GM10248 (cell line): ENCODE results near the gene DUSP2.

Source experiments
- CTCF ChIA-PET: fragments of 300-600 bp; sonication (Branson Sonifier 250); formaldehyde crosslinking; extraction: SDS; loops from one replicate; lab custom pipeline; 2021; ENCODE audit warnings: antibody characterized with exemption; lab: Yijun Ruan, JAX
- POLR2A ChIA-PET: fragments of 350-650 bp; sonication (Branson Sonifier 250); formaldehyde crosslinking; extraction: SDS; loops from one replicate; lab custom pipeline; 2020; ENCODE audit warnings: antibody characterized with exemption; lab: Yijun Ruan, JAX
- DNase-seq: peaks from one replicate; pipeline ENCODE4 v3.0.0; 2012; ENCODE audit errors: extremely low spot score
- TF ChIP-seq, protein P1 (sequence below): IDR thresholded peaks from 2 replicates; pipeline ENCODE4 v1.5.1; 2012; ENCODE audit warnings: mild to moderate bottlenecking, low read depth; ENCODE audit errors: extremely low read depth, missing control alignments, control extremely low read depth

The DUSP2 gene

DNA sequence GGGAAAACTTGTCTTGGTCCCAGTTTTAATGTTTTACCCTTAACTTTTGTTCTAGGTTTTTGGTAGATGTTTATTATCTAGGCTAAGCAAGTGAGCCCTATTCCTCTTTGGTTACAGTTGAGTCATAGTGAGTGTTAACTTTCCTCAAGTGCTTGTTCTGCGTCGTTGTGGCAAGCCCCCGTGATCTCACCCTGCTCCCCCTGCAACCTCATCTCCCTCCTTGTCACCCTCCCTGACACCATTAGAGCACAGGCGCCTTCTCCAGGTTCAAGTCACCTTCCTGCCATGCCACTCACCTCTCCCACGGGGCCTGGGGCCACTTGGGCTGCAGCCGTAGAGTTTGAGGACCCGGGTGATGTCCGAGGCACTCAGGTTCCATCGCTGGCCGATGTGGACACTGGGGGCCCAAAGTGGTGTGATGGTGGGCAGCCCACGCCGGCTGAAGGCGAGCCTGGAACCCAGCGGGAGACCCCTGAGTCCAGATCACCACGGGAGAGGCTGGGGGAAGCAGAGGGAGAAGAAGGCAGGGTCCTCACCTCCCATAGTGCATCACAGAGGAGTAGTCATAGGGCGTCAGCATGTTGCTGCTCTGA, 15.6 kb downstream of the DUSP2 start:
- TF ChIP-seq, protein P1, sequence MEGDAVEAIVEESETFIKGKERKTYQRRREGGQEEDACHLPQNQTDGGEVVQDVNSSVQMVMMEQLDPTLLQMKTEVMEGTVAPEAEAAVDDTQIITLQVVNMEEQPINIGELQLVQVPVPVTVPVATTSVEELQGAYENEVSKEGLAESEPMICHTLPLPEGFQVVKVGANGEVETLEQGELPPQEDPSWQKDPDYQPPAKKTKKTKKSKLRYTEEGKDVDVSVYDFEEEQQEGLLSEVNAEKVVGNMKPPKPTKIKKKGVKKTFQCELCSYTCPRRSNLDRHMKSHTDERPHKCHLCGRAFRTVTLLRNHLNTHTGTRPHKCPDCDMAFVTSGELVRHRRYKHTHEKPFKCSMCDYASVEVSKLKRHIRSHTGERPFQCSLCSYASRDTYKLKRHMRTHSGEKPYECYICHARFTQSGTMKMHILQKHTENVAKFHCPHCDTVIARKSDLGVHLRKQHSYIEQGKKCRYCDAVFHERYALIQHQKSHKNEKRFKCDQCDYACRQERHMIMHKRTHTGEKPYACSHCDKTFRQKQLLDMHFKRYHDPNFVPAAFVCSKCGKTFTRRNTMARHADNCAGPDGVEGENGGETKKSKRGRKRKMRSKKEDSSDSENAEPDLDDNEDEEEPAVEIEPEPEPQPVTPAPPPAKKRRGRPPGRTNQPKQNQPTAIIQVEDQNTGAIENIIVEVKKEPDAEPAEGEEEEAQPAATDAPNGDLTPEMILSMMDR, result no peak
- CTCF ChIA-PET, result interaction anchor here (1.1 to 2.5 kb wide), 3 partner anchors 9 to 137 kb away, joined by 4 to 12 read pairs (median 12); partner anchors contain the start of genes ADRA2B and ASTL
- DNase-seq, result no peak
- POLR2A ChIA-PET, result interaction anchor here (2.0 kb wide), 1 partner anchor 15 kb away, joined by 4 read pairs; the partner anchor contains the start of gene DUSP2

DNA sequence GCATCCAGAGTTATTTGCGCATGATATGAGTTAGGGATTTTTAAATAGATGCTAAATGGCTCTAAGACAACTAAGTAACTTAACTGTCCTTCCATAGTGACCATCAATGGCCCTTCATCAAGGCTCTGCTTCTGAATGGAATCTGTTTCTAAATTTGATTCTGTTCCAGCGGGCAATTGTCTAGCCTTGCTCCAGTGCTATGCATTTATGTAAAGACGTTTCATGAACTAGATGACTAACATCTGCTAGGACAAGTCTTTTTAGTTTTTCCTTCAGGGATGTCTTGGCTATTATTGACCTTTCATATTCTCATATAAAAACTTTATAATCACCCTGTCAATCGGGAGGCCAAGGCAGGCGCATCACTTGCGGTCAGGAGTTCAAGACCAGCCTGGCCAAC, 16.8 kb downstream of the DUSP2 start:
- ChIA-PET CTCF (interaction anchor here (2.6 kb wide), 1 partner anchor 12 kb away, joined by 10 read pairs; the partner anchor contains the start of gene ADRA2B), POLR2A (no interaction called here)
- DNase-seq, result no peak
- TF ChIP-seq, protein P1, result no peak

DNA sequence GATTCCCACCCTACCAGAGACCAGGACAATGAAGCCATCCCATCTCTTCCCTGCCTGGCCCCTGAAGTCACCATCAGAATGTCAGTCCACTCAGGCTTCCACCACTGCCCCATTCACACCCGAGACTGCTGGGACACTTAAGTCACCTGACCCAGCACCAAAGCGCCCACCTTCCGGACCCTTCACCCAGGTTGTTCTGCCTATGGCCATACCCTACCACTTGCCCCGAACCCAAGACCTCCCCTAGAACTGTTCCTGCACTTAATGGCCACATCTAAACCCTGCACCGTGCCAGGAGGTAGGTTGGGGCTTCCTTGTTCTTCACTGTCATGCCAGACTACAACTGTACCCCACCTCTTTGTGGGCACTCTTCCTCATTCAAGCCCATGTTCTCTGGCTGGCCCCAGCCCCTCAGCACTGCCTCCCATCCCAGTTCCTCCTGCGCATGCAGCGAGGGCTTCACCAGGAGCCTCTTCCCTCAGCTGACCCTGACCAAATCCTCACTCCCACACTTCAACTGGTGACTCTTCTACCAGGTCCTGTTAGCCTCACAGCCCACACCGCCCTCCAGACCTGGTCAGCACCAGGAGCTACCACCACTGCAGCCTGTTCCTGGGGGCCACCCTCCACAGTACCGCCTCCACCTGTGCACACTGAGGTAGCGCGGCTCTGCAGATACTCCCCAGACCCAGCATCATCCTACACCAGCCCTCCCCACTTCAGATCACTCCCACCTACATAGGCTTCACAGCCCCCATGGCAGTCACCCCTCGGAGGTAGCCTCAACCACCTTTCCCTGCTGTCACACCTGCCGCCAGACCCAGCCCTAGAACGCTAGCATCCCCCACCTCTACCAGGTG, 20.6 kb downstream of the DUSP2 start:
- no peak for DNase-seq
- TF ChIP-seq, protein P1, result no peak
- ChIA-PET POLR2A (no interaction called here), CTCF (interaction anchor here (1.0 to 1.5 kb wide), 3 partner anchors 14 to 102 kb away, joined by 3 to 5 read pairs (median 4); partner anchors contain the start of gene ASTL)

- TF ChIP-seq, protein P1, result no peak
- DNase-seq, result no peak
- ChIA-PET POLR2A (no interaction called here), CTCF (interaction anchor here (1.0 to 1.4 kb wide), 2 partner anchors 15 to 19 kb away, joined by 4 to 5 read pairs; partner anchors contain the start of gene ASTL)
These were observed 21.3 kb downstream of the DUSP2 start for GRCh38 chr2:96123936-96124335.

DNA sequence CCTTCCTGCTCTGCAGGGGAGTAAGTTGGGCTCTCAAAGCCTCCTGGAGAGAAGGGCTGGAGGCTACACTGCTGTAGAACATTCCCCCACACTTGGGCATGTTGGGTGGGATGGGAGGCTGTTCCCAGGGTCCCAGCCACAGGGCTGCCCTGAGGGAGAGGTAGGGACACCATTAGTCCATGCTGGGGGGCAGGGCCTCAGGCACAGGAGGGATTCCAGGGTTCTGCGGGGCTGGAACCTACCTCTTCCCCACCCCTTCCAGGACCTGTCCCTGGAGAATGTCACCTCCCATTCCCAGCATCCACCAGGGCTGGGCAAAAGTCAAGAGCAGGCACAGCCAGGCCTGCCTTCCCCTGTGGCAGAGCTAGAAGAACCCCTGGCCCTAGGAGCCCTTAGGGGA, 21.9 kb downstream of the DUSP2 start:
- ChIA-PET POLR2A (no interaction called here), CTCF (interaction anchor here (1.0 to 1.4 kb wide), 2 partner anchors 16 to 19 kb away, joined by 4 to 5 read pairs; partner anchors contain the start of gene ASTL)
- TF ChIP-seq, protein P1, result no peak
- DNase-seq, result no peak

- POLR2A ChIA-PET, result no interaction called here
- TF ChIP-seq, protein P1, result no peak
- CTCF ChIA-PET, result no interaction called here
These were observed 22.8 kb downstream of the DUSP2 start for GRCh38 chr2:96122391-96122790.

More at GRCh38 chr2:96122391-96122790, 22.8 kb downstream of the DUSP2 start:
- no peak for DNase-seq
